Measurements from ENCODE around the gene CGB1.

Gene CGB1

DNA sequence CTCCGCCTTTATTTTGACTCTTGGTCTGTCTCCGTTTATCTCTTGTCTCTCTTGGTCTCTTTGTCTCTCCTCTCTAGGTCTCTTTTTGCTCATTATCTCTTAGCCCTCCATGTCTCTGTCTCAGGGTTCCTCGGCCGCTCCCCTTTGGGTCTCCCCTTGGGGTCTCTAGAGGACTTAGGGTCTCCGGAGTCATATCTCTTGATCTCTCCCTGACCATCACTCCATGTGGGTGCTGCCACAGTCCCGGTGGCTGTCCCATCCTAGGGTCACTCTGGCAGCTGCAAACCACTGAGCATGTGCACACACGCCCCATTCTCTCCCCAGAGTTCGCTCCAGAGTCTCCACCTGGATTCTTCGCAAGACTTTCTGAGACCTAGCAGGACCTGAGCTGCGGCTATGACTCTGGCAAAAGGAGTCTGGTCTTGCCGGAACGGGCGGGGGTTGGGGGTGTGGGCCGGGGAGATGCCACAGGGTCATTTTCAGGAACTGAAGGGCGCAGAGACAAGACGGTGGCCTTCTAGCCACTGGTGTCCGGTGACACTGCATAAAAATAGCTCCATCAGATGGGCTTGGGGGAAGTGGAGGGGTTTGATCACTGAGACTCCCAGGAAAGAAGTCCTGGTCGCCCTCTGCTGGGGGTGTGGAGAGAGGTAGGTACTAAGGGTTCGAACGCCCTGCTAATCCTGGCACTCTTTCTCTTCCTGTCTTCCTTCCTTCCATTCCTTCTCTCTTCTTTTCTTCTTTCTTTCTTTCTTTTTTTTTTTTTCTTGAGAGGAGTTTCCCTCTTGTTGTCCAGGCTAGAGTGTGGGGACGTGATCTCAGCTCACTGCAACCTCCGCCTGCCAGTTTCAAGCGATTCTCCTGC, 37.1 kb upstream of the CGB1 start:
- TF ChIP-seq, protein P1, sequence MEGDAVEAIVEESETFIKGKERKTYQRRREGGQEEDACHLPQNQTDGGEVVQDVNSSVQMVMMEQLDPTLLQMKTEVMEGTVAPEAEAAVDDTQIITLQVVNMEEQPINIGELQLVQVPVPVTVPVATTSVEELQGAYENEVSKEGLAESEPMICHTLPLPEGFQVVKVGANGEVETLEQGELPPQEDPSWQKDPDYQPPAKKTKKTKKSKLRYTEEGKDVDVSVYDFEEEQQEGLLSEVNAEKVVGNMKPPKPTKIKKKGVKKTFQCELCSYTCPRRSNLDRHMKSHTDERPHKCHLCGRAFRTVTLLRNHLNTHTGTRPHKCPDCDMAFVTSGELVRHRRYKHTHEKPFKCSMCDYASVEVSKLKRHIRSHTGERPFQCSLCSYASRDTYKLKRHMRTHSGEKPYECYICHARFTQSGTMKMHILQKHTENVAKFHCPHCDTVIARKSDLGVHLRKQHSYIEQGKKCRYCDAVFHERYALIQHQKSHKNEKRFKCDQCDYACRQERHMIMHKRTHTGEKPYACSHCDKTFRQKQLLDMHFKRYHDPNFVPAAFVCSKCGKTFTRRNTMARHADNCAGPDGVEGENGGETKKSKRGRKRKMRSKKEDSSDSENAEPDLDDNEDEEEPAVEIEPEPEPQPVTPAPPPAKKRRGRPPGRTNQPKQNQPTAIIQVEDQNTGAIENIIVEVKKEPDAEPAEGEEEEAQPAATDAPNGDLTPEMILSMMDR (IDR thresholded peaks at IDR 0.05; ENCODE audit: poor library complexity, severe bottlenecking), result no peak
- Histone ChIP-seq H3K27me3 (ENCODE audit: insufficient read depth, poor library complexity, severe bottlenecking) (peaks cover 34% of the 10 kb centered on the region), H3K9me3 (ENCODE audit: severe bottlenecking) (no peaks in the 10 kb centered on the region), H3K4me3 (ENCODE audit: severe bottlenecking) (no peak overlapping the region), H3K4me1 (ENCODE audit: insufficient read depth, poor library complexity, severe bottlenecking) (peaks cover 3% of the 10 kb centered on the region), H3K27ac (ENCODE audit: poor library complexity, severe bottlenecking) (no peak overlapping the region), H3K36me3 (ENCODE audit: low read depth) (no peaks in the 10 kb centered on the region)
- no peak for DNase-seq (ENCODE audit: low spot score)
- ATAC-seq (ENCODE audit: low read depth), result peak; percentile 48

DNA sequence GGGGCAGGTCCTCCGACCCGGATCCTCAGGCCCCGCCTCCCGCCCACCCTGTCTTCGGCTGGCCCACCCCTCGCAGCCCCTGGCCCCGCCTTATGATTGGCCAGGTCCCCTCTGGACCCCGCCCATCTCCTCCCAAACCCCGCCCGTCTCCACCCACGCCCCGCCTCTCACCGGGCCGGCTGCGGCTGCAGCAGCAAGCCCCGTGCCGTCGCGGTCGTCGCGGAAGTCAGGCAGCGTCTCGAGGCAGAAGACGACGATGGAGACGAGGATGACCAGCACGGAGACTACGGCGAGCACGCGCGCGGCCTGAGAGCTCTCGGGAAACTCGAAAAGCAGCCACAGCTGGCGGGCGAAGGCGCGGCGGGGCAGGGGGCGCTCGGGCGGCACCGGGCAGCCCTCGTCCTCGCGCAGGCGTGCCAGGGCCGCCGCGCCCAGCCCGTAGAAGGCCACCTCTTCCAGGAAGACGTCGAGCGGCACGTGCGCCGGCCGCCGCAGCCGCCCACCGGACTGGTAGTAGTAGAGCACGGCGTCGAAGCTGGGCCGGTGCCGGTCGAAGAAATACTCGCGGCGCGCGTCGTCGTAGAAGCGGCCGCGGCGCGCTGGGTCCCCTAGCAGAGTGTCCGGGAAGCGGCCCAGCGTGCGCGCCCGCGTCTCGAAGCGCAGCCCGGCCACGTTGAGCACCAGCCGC, 35.3 kb upstream of the CGB1 start:
- H3K4me3 ChIP-seq (ENCODE audit: severe bottlenecking), result peak overlapping the region; percentile 14
- DNase-seq (ENCODE audit: low spot score) (no peak), ATAC-seq (ENCODE audit: low read depth) (0 out of 3 replicates have a peak, but pooled peaks have one; percentile 9)
- no peaks in the 10 kb centered on the region for H3K9me3 ChIP-seq (ENCODE audit: severe bottlenecking)
- H3K27me3 ChIP-seq (ENCODE audit: insufficient read depth, poor library complexity, severe bottlenecking), result peaks cover 34% of the 10 kb centered on the region
- H3K4me1 ChIP-seq (ENCODE audit: insufficient read depth, poor library complexity, severe bottlenecking), result peaks cover 3% of the 10 kb centered on the region
- H3K27ac ChIP-seq (ENCODE audit: poor library complexity, severe bottlenecking), result no peak overlapping the region
- H3K36me3 ChIP-seq (ENCODE audit: low read depth), result no peaks in the 10 kb centered on the region
- TF ChIP-seq, protein P1 (IDR thresholded peaks at IDR 0.05; ENCODE audit: poor library complexity, severe bottlenecking), result no peak

DNA sequence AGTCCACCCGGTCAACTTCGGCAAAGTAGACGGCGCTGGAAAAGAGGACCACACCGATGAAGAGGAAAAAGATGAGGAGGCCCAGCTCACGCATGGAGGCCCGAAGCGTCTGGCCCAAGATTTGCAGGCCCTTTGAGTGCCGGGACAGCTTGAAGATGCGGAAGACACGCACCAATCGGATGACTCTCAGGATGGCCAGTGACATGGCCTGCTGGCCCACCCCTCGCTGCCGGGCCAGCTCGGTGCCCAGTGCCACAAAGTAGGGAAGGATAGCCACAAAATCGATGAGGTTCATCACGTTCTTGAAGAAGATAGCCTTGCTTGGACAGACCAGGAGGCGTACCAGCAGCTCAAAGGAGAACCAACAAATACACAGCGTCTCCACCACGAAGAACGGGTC, 33.7 kb upstream of the CGB1 start:
- H3K4me3 ChIP-seq (ENCODE audit: severe bottlenecking), result no peak overlapping the region
- TF ChIP-seq, protein P1 (IDR thresholded peaks at IDR 0.05; ENCODE audit: poor library complexity, severe bottlenecking), result no peak
- H3K27ac ChIP-seq (ENCODE audit: poor library complexity, severe bottlenecking), result no peak overlapping the region
- no peaks in the 10 kb centered on the region for H3K9me3 ChIP-seq (ENCODE audit: severe bottlenecking)
- H3K4me1 ChIP-seq (ENCODE audit: insufficient read depth, poor library complexity, severe bottlenecking), result peaks cover 3% of the 10 kb centered on the region
- DNase-seq (ENCODE audit: low spot score), result no peak
- H3K27me3 ChIP-seq (ENCODE audit: insufficient read depth, poor library complexity, severe bottlenecking), result peaks cover 34% of the 10 kb centered on the region
- no peak for ATAC-seq (ENCODE audit: low read depth)
- H3K36me3 ChIP-seq (ENCODE audit: low read depth), result no peaks in the 10 kb centered on the region

DNA sequence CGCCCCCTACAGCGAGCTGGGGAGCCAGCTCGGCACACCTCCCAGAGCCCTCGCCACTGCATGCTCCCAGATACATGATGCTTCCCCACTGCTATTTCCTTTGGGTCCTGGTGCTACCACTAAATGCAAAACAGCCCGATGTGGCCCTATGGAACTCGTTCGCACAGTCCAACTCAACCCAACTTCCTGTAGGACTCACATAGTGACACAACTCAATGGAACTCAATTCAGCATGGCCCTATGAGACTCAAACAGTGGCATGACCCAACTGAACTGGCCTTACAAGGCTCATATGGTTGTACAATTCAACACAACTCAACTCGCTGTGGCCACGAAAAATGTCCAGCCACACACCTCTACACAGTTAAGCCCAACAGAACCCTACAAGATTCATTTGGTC, 32.3 kb upstream of the CGB1 start:
- DNase-seq (ENCODE audit: low spot score) (no peak), ATAC-seq (ENCODE audit: low read depth) (no peak)
- no peaks in the 10 kb centered on the region for H3K9me3 ChIP-seq (ENCODE audit: severe bottlenecking)
- no peak overlapping the region for H3K27ac ChIP-seq (ENCODE audit: poor library complexity, severe bottlenecking)
- no peak overlapping the region for H3K4me3 ChIP-seq (ENCODE audit: severe bottlenecking)
- TF ChIP-seq, protein P1 (IDR thresholded peaks at IDR 0.05; ENCODE audit: poor library complexity, severe bottlenecking), result no peak
- peaks cover 27% of the 10 kb centered on the region for H3K27me3 ChIP-seq (ENCODE audit: insufficient read depth, poor library complexity, severe bottlenecking)
- no peaks in the 10 kb centered on the region for H3K4me1 ChIP-seq (ENCODE audit: insufficient read depth, poor library complexity, severe bottlenecking)
- no peaks in the 10 kb centered on the region for H3K36me3 ChIP-seq (ENCODE audit: low read depth)

All from RWPE2 (cell line).